GM21360 (cell line): ENCODE data around the gene ECEL1.

Experiments
- ATAC-seq: cut with Tn5 transposase; IDR thresholded peaks from one replicate; pipeline ENCODE4 v1.9.1; 2021; ENCODE audit warnings: mild to moderate bottlenecking, moderate library complexity; ENCODE audit not compliant: unreplicated experiment

ECEL1 gene

GRCh38 chr2:232502511-232502910 is 14.9 kb upstream of the ECEL1 start:
- ATAC-seq = no peak

- ATAC-seq = no peak
These were observed 14.3 kb upstream of the ECEL1 start for GRCh38 chr2:232501794-232502390.

GRCh38 chr2:232501331-232501771 is 13.7 kb upstream of the ECEL1 start:
- no peak for ATAC-seq

- ATAC-seq = no peak
These were observed 10.8 kb upstream of the ECEL1 start for GRCh38 chr2:232498452-232498851.

GRCh38 chr2:232497348-232497747 is 9.7 kb upstream of the ECEL1 start:
- ATAC-seq = no peak

- ATAC-seq = no peak
These were observed 9.1 kb upstream of the ECEL1 start for GRCh38 chr2:232496501-232497270.

- no peak for ATAC-seq
These were observed 7.7 kb upstream of the ECEL1 start for GRCh38 chr2:232495292-232495691.

GRCh38 chr2:232494542-232494941 is 6.9 kb upstream of the ECEL1 start:
- ATAC-seq = no peak

- no peak for ATAC-seq
These were observed 6.3 kb upstream of the ECEL1 start for GRCh38 chr2:232493701-232494474.

GRCh38 chr2:232492963-232493700 is 5.5 kb upstream of the ECEL1 start:
- ATAC-seq = no peak

GRCh38 chr2:232492236-232492848 is 4.7 kb upstream of the ECEL1 start:
- ATAC-seq = no peak

- ATAC-seq = no peak
These were observed 3.6 kb upstream of the ECEL1 start for GRCh38 chr2:232491139-232491780.

- no peak for ATAC-seq
These were observed 2.8 kb upstream of the ECEL1 start for GRCh38 chr2:232490221-232491138.

GRCh38 chr2:232489516-232490220 is 2.0 kb upstream of the ECEL1 start:
- ATAC-seq = no peak

GRCh38 chr2:232488721-232489300 is 1.2 kb upstream of the ECEL1 start:
- no peak for ATAC-seq

GRCh38 chr2:232488097-232488711 is 570 bp upstream of the ECEL1 start:
- no peak for ATAC-seq

- no peak for ATAC-seq
These were observed 863 bp downstream of the ECEL1 start for GRCh38 chr2:232486558-232487384.
